Mammary epithelial cell (primary cell): ENCODE results near the gene ARHGEF28.

Experiments used
- EZH2 ChIP-seq: IDR thresholded peaks from 2 replicates; pipeline ENCODE4 v1.6.1; 2012; ENCODE audit warnings: low read length, inconsistent platforms, borderline replicate concordance
- TF ChIP-seq, protein P1 (sequence below), 2 donors: IDR thresholded peaks in 1 of 2; conservative IDR thresholded peaks in 1 of 2; 2 replicates each; pipeline ENCODE4 v1.5.1; 2011 to 2012; ENCODE audit warnings: inconsistent platforms in 2 of 2, low read length in 2 of 2, mild to moderate bottlenecking in 2 of 2, control low read depth in 1 of 2, low read depth in 1 of 2; ENCODE audit not compliant: insufficient read depth in 1 of 2; ENCODE audit errors: extremely low read depth in 1 of 2

GRCh38 chr5:73863876-73864275 is 237.9 kb downstream of the ARHGEF28 start:
- TF ChIP-seq, protein P1, sequence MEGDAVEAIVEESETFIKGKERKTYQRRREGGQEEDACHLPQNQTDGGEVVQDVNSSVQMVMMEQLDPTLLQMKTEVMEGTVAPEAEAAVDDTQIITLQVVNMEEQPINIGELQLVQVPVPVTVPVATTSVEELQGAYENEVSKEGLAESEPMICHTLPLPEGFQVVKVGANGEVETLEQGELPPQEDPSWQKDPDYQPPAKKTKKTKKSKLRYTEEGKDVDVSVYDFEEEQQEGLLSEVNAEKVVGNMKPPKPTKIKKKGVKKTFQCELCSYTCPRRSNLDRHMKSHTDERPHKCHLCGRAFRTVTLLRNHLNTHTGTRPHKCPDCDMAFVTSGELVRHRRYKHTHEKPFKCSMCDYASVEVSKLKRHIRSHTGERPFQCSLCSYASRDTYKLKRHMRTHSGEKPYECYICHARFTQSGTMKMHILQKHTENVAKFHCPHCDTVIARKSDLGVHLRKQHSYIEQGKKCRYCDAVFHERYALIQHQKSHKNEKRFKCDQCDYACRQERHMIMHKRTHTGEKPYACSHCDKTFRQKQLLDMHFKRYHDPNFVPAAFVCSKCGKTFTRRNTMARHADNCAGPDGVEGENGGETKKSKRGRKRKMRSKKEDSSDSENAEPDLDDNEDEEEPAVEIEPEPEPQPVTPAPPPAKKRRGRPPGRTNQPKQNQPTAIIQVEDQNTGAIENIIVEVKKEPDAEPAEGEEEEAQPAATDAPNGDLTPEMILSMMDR (conservative IDR thresholded peaks at IDR 0.05 in 1 of 2, IDR thresholded peaks at IDR 0.05 in 1 of 2; ENCODE audit: extremely low read depth in 1 of 2, insufficient read depth in 1 of 2, low read depth in 1 of 2, low read length in 2 of 2), result no peak
- no peak for TF ChIP-seq EZH2
